ENCODE measurements around the gene CD72.
"Not testable (repeated sequence)": the region's sequence is repeated elsewhere in the genome, so short reads cannot be mapped to it uniquely, and the experiment has no call there.

CD72 gene

DNA sequence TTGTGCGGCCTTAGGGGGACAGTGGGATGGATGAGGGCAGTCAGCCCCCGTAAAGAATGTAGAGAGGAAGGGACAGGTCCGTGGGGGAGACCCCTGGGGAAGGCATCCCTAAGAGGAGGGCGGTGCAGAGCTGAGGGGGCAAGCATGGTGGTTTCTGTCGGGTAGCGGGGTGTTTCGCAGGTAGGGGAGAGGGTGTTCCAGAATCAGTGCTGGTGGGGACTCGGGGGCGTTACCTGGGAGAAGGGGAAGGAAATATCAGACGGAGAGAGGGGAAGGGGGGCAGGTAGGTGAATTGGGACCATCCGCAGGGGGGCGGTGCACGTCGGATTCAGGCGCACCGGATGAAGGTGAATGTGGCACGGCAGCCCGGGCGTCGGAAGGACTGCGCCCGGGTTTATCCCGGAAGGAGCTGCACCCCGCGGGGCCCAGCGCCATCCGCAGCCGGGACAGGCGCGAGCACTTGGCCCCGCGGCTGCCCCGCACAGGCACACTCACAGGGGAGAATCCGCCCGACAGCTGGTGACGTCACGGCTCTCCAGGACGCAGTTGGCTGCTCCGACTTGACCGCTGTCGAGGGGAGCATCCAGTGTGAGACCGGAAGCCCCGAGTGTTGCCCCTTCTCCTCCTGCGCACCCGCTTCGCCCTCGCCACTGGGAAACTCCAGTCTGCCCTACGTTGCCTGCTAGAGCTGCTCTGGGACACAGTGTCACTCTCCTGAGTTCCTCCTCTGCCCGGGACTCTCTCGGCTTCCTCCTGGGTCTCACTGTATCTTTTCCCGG, 1.3 kb downstream of the CD72 start:
- peak; percentile 44 for DNase-seq (ENCODE audit: low read depth)

DNA sequence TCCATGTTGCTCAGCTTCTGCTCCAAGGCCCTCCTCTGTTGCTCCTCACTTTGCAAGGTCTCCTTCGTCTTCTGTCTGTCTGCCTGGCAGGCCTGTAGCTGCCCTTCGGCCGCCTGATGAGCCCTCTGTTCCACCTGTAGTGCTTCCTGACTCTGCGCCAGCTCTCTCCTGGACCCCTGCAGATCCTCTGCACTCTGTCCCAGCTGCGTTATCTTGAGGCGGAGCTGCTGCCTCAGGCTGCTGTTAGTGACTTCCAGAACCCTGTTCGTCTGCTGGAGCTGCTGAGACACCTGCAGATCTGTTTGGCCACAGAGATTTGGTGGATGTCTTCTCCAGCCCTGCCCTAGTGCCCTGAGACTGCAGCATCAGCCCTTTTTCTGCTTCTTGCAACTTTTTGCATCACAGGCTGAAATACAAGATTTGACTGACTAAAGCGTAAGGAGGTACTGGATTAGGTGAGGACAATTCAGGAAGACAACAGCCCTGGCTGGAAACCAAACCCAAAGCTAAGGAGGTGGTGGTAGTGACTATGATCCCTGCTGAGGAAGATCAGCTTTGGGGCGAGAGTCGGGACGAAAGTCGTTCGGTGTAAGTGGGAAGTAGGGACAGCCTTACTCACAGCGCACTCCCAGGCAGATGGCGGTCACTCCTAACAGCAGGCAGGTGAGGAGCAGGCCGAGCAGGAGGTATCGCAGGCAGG, 2.1 kb downstream of the CD72 start:
- DNase-seq (ENCODE audit: low read depth): no peak

DNA sequence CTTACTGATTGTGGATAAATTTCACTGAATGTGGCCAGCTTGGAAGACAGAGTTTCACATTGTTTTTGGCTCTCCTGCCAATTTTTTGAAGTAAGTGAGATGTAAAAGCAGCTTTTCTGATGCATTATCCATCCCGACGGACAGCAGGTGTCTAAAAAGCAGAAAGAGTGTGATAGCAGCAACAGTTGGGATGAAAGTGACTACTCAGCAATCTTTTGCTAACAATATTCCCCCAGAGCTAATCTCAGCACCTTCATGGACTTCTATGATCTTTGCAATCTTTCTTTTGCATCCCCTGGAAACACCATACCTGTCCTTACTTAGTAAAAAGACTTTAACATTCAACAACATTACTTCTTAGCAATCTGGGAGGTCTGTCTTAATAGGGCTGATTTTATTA, 5.4 kb downstream of the CD72 start:
- DNase-seq (ENCODE audit: low read depth): no peak

DNA sequence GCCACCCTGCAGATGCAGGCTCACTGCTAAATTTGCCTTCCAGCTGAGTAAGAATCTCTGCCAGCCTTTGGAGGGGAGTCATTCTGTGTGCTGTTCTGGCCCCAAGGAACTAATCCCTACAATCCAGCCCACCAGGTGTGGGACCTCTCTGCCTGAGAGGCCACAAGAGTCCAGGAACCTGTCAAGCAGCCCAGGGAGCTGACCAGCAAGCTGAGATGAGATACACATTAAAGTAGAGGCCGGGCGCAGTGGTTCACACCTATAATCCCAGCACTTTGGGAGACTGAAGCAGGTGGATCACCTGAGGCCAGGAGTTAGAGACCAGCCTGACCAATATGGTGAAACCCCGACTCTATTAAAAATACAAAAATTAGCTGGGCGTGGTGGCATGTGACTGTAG, 6.1 kb downstream of the CD72 start:
- not testable (repeated sequence) for DNase-seq (ENCODE audit: low read depth)

DNA sequence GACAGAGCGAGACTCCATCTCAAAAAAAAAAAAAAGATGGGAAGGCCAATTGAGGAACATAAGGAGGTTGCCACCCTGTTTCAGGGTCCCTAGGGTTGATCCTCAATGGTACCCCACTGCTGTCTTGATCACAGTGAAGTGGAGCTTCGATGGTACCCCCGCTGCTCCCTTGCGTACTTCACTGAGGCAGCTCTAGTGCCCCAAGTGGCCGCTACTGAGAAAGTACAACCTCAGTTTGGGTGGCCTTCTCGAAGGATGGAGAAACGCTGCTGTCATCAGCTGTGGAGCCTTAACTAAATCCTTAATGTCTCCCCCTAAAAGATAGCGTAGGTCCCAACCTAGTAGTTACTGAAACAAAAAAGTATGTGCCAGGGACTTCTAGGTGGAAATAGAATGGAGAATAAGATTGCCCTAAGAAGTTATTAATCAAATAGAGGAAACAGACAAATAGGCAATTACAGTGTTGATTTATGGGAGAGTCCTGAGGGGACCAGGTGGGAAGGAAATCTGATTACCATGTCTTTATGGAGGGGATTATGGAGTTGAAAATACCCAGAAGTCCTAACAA, 6.9 kb downstream of the CD72 start:
- peak; percentile 42 for DNase-seq (ENCODE audit: low read depth)

GRCh38 chr9:35609820-35610163, 8.4 kb downstream of the CD72 start:
- DNase-seq (ENCODE audit: low read depth): no peak

- no peak for DNase-seq (ENCODE audit: low read depth)
These were observed 9.0 kb downstream of the CD72 start for GRCh38 chr9:35609001-35609819.

GRCh38 chr9:35608221-35608620, 10.0 kb downstream of the CD72 start:
- DNase-seq (ENCODE audit: low read depth): no peak

- DNase-seq (ENCODE audit: low read depth): no peak
These were observed 11.5 kb downstream of the CD72 start for GRCh38 chr9:35606726-35607125.

DNA sequence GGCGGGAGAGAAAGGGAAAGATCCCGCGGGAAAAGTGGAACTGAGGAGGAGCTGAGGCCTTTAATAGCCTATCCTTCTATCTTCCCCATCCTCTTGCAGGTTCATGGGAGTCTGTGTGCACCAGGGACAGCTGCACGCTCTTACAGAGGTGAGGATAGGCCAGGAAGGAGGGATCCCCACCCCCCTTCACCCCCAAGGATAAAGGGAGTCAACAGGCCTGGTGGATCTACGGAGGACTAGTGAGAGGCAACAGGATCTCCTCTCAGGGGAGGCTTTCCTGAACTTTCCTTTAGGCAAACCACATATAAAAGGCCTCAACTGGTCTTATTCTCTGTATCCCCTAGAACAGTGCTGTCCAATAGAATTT, 12.1 kb downstream of the CD72 start:
- no peak for DNase-seq (ENCODE audit: low read depth)

GRCh38 chr9:35605351-35606137, 12.7 kb downstream of the CD72 start:
- DNase-seq (ENCODE audit: low read depth): no peak

GRCh38 chr9:35604578-35605350, 13.4 kb downstream of the CD72 start, which contains the start of gene TESK1:
Gene TESK1, plus strand, starts transcription at chr9:35605262. Its CDS starts 358 bp downstream, at chr9:35605620.
- DNase-seq (ENCODE audit: low read depth): peak; percentile 76

- DNase-seq (ENCODE audit: low read depth): peak; percentile 99
These were observed 14.1 kb downstream of the CD72 start for GRCh38 chr9:35603986-35604577.

DNA sequence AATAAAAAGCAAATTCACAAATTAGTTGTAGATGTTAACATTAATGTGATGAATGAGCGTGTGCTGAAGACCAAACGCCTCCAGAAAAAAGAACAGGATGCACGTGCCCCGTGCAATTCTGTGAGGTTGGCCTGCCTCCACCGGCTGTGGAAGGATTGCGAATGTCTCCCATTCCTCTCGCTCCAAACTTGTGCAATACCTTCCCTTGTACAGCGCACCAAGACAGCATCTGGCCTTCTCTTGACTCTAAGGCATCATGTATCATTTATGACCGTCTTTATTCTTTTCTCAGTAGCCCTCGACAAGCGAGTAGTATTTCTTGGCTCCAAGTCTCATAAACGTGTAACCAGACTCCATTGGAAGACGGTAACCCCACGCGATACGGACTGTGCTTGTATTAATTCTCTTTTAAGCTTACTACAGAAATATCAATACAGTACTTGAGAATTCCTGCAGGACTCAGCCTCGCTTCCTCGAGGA, 14.7 kb downstream of the CD72 start:
- DNase-seq (ENCODE audit: low read depth): no peak

DNA sequence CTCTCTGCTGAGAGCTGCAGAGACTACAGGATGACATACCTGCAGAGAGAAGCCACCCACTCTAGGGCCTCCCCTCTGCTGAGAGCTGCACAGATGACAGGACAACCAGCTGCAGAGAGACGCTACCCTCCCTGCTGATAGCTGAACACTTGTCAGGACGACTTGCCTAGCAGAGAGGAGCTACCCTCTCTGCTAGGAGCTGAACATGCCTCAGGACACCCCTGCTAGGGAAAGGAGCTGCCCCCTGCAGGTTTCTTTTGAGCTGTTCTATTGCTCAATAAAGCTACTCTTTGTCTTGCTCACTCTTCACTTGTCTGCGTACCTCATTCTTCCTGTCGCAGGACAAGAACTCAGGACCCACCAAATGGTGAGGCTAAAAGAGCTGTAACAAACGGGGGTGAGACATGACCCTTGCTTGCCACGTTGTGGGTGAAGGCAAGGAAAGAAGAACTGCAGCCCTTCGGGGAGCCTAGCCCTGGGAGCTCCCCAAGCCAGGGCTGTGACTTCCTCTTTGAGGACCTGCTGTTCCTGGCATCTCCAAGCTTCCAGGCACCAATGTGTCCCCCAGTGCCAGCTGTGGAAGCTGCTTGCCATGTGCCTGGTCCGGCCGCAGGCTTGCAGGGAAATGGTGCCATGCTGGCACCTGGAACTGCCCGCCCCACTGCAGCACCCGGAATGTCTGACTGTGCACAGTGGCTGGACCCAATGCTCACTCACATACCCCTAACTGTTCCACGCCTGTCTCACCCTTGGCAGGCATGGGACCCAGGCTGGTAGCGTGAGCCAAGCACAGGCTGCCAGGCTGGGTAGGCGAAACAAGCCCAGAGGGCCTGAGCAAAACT, 18.2 kb downstream of the CD72 start:
- no peak for DNase-seq (ENCODE audit: low read depth)

GRCh38 chr9:35598866-35599590, 19.2 kb downstream of the CD72 start:
- DNase-seq (ENCODE audit: low read depth): no peak

- not testable (repeated sequence) for DNase-seq (ENCODE audit: low read depth)
These were observed 21.3 kb downstream of the CD72 start for GRCh38 chr9:35596907-35597306.

DNA sequence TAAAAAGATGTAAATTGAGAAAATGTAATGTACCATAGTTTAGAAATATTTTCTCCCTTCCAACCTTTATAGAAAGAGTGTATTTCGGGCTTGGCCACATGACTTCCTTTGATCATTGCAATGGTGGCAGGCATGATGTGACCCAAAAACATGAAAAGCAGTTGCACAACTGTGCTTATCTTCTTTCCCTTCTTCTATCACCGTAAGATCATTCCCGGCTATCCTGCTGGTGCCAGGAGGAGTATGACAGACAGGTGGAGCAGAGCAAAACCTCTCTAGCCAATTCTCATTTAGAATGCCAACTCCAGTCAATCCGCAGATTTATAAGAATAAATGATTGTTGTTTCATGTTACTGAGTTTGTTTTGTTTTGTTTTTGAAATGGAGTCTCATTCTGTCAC, 23.7 kb downstream of the CD72 start:
- DNase-seq (ENCODE audit: low read depth): no peak

GRCh38 chr9:35593581-35593980, 24.6 kb downstream of the CD72 start:
- DNase-seq (ENCODE audit: low read depth): no peak

Measured in stimulated activated CD4-positive, alpha-beta T cell treated with anti-CD3 and anti-CD28 coated beads, Interleukin-2, amount 100 ng/mL, for 4 hours (primary cell).